Ovary (tissue), 9 donors: ENCODE results near the gene CLPSL2. TPM values are rescaled to one million over a fixed set of nuclear protein-coding genes. Genes with fewer than 3 reads are reported as not detected.

Experiments
- DNase-seq, 5 donors: peaks; one replicate each; pipeline ENCODE4 v3.0.0-alpha.2; 2019 to 2020
- H3K27ac ChIP-seq, 2 donors: fragments of 200-600 bp; one replicate each; pipeline versions ENCODE4 v1.5.1 to v1.8.0; 2019 to 2022
- H3K27me3 ChIP-seq: fragments of 200-600 bp; one replicate; pipeline ENCODE4 v1.8.0; 2022
- H3K36me3 ChIP-seq: fragments of 200-600 bp; sonication (generic); one replicate; pipeline ENCODE4 v1.5.1; 2019
- H3K4me1 ChIP-seq: one replicate; pipeline ENCODE4 v1.8.1; 2013; ENCODE audit warnings: mild to moderate bottlenecking, moderate library complexity; ENCODE audit not compliant: insufficient read depth
- H3K4me3 ChIP-seq: fragments of 200-600 bp; sonication (generic); one replicate; pipeline ENCODE4 v1.5.1; 2017
- H3K9me3 ChIP-seq, 2 donors: fragments of 200-600 bp in 1 of 2; sonication (generic) in 1 of 2; one replicate each; pipeline versions ENCODE4 v1.5.1 to v1.8.1; 2013 to 2019; ENCODE audit warnings: mild to moderate bottlenecking in 1 of 2, moderate library complexity in 1 of 2
- EP300 ChIP-seq: sonication (generic); formaldehyde crosslinking; IDR thresholded peaks from one replicate; pipeline ENCODE4 v1.6.1; 2017; ENCODE audit warnings: antibody characterized with exemption
- POLR2A ChIP-seq: fragments of 450-650 bp; IDR thresholded peaks from one replicate; pipeline ENCODE4 v1.6.1; 2017; ENCODE audit warnings: antibody characterized with exemption, mild to moderate bottlenecking, moderate library complexity
- WGBS, 3 donors: extraction: QIAGEN DNeasy Blood & Tissue Kit in 1 of 3; methylation state at CpG; one replicate each; pipeline versions ENCODE4 v1.1.5 to v1.1.7; 2013 to 2017; 5-methylcytosine and 5-hydroxymethylcytosine counted together
- intact Hi-C, 4 donors: fragments of 100-400 bp; cut with DNase I; formaldehyde crosslinking; loops; one replicate each; pipeline versions ENCODE4 v1.11.0 to v1.15.1; 2022 to 2023
- polyA plus RNA-seq, 2 donors: library from polyadenylated mRNA; stranded (reverse); fragments of 200-250 nt in 1 of 2; fragments of 350-450 nt in 1 of 2; fragmentation: Illumina TruSeq in 1 of 2; extraction: RNeasy Lipid Tissue Mini Kit (QIAGEN cat#74804) in 1 of 2; gene quantifications; one replicate each; pipeline ENCODE4 v1.2.3, GENCODE V29; 2013 to 2014
- total RNA-seq, 7 donors: library from RNA; depleted of rRNA in 2 of 7; stranded (reverse); fragments of >200 nt in 2 of 7; fragmentation: NEBNext Ultra II Directional in 3 of 7; extraction: Animal tissue kit (Norgen Biotek cat#: 25700) in 3 of 7; gene quantifications; one replicate each; pipeline versions ENCODE4 v1.1.0 to v1.2.4, GENCODE V29; 2016 to 2023
- TF ChIP-seq, protein P1 (sequence below), 3 donors: fragments of 450-650 bp in 2 of 3; fragments of 200-600 bp in 1 of 3; IDR thresholded peaks; one replicate each; pipeline versions ENCODE4 v1.5.1 to v1.8.0; 2016 to 2022; ENCODE audit warnings: antibody characterized with exemption in 3 of 3, mild to moderate bottlenecking in 1 of 3
- donor health status: DM: no; HTN: no; CAD: no; lungs with moderate emphysema.
- donor health status: DM: no; HTN: no; CAD: no.
- donor health status: Bipolar disorder and iron deficiency.
- donor health status: DM: yes; HTN: yes; CAD: no.
- donor health status: DM: no; HTN: no; CAD: no.
- donor health status: DM: yes; HTN: yes; CAD: no.

CLPSL2 gene
- total and polyA plus RNA-seq, 9 donors, result not detected

DNA sequence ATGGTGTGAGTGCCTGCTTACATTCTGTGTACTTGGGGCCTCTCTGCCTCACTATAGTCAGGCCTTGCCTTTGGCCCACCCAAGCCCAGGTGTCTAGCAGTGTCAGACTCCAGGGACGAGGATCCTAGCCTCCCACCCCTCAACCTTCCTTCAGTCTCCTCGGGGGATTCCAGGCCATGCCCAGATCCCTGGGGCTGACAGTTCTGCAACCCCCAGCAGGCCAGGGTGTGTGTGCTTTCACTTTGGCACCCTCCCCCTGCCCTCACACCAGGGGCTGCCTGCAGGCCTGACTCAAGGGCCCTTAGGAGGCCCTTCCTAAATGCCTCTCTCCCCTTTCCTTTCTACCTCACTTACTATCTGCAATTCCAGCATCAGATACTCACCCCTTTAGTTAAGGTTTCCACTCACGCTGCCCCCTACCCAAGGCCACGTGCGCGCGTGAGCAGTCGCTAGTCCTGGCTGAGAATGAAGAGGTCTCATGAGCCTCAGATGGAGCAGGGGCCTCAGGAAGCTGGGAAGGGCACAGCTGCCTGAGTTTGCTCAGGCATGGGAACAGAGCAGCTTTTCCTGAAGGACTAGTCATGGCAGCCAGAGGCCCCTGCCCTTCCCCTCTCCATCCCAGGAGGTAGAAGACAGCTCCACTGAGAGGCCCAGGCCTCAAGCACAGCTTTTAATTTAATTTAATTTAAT, 21.6 kb downstream of the CLPSL2 start:
- H3K27ac ChIP-seq, result no peak overlapping the region
- whole genome bisulfite sequencing, 3 donors, result 78 to 82% (median 78%) methylated on average over 8 of the region's 8 CpGs
- TF ChIP-seq, protein P1, sequence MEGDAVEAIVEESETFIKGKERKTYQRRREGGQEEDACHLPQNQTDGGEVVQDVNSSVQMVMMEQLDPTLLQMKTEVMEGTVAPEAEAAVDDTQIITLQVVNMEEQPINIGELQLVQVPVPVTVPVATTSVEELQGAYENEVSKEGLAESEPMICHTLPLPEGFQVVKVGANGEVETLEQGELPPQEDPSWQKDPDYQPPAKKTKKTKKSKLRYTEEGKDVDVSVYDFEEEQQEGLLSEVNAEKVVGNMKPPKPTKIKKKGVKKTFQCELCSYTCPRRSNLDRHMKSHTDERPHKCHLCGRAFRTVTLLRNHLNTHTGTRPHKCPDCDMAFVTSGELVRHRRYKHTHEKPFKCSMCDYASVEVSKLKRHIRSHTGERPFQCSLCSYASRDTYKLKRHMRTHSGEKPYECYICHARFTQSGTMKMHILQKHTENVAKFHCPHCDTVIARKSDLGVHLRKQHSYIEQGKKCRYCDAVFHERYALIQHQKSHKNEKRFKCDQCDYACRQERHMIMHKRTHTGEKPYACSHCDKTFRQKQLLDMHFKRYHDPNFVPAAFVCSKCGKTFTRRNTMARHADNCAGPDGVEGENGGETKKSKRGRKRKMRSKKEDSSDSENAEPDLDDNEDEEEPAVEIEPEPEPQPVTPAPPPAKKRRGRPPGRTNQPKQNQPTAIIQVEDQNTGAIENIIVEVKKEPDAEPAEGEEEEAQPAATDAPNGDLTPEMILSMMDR (IDR thresholded peaks at IDR 0.05), result no peak
- no peak for TF ChIP-seq POLR2A
- TF ChIP-seq EP300, result no peak
- DNase-seq, result no peak
- no peaks in the 10 kb centered on the region for H3K36me3 ChIP-seq
- H3K4me3 ChIP-seq, result no peak overlapping the region
- no peaks in the 10 kb centered on the region for H3K9me3 ChIP-seq
- H3K27me3 ChIP-seq, result no peaks in the 10 kb centered on the region
- intact Hi-C loops, result loop anchor here in 2 of 4 donors (1.0 kb wide), 1 partner anchor 11 kb away; no protein-coding TSS in a partner anchor
- no peaks in the 10 kb centered on the region for H3K4me1 ChIP-seq

DNA sequence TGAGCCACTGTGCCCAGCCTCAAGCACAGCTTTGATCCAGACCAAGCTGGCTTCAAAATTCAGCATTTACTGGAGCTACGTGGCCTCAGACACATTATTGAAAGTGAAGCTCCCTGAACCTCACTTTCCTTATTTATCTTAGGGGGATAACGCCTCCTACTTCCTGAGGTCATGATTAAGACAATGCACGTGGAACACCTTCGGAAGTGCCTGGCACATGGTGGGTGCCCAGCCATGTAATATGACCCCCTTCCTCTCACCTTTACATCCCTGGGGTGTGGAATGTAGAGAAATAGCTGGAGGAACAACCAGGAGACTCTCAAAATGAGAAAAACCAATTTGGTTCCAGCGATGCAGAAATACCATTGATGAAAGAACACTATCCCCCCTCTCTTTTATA, 22.3 kb downstream of the CLPSL2 start:
- H3K4me3 ChIP-seq, result no peak overlapping the region
- no peaks in the 10 kb centered on the region for H3K36me3 ChIP-seq
- no peak overlapping the region for H3K27ac ChIP-seq
- TF ChIP-seq POLR2A (no peak), EP300 (no peak)
- TF ChIP-seq, protein P1 (IDR thresholded peaks at IDR 0.05), result no peak
- no peaks in the 10 kb centered on the region for H3K4me1 ChIP-seq
- WGBS, 3 donors, result 68 to 73% (median 71%) methylated on average over 5 of the region's 5 CpGs
- intact Hi-C loops, result loop anchor here in 2 of 4 donors (1.0 kb wide), 1 partner anchor 11 kb away; no protein-coding TSS in a partner anchor
- no peak for DNase-seq
- H3K9me3 ChIP-seq, result no peaks in the 10 kb centered on the region
- no peaks in the 10 kb centered on the region for H3K27me3 ChIP-seq

DNA sequence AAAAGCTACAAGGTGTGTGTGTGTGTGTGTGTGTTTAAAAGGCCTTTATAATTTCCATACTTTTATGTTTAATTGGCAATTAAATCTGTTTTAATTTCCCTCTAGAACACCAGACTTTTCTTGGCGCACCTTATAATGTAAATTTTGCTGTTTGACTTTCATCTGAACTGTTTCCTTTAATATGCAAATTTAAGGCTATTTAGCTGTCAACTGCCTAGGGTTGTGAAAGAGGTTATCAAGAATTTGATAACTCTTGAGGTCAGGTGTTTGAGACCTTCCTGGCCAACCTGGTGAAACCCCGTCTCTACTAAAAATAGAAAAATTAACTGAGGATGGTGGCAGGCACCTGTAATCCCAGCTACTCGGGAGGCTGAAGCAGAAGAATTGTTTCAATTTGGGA, 24.8 kb downstream of the CLPSL2 start:
- DNase-seq, result no peak
- Histone ChIP-seq H3K9me3 (no peaks in the 10 kb centered on the region), H3K36me3 (no peaks in the 10 kb centered on the region), H3K4me3 (no peak overlapping the region), H3K4me1 (peaks cover 2% of the 10 kb centered on the region), H3K27ac (no peak overlapping the region), H3K27me3 (no peaks in the 10 kb centered on the region)
- intact Hi-C loops, result no loop called here
- WGBS, 3 donors, result 59 to 67% (median 66%) methylated on average over 3 of the region's 3 CpGs
- TF ChIP-seq, protein P1 (IDR thresholded peaks at IDR 0.05), result no peak
- TF ChIP-seq POLR2A (no peak), EP300 (no peak)

DNA sequence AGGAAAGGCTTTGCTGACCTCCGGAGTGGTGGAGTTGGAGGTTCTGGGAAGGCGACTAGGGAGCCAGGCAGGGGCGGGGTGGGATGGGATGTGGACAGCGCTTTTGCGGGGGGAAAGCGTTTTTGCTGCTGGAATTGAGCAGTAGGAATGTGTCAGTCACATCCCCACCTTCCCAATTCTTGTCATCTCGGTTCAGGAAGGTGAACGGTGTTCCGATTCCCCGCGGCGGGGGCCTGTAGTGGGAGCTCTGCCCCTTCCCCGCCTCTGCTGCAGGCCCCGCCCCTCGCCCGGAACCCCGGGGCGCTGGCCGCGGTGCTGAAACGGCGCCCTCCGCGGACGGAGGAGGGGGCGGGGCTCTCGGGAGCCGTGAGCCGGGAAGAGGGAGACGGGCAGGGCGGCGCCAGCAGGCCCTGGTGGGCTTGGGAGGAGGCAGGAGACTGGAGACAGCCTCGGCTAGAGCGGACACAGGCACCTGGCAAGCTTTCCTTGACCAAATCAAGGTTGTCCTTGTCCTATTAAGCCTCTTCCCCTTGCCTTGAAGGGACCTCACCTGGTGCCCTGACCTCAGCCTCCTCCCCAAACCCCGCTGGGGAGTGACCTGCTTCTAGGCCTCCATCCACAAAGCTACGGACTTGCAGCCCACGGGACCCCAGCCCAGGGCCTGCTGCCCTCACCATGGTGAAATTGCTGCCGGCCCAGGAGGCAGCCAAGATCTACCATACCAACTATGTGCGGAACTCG, 28.8 kb downstream of the CLPSL2 start, which contains the start of gene LHFPL5:
LHFPL5 (plus strand) TSS at position 357 of the 741 bp plus-strand sequence; CDS start at position 676, 319 bp downstream.
- TF ChIP-seq, protein P1 (IDR thresholded peaks at IDR 0.05), result no peak
- TF ChIP-seq POLR2A (no peak), EP300 (no peak)
- peak in 4 of 5 donors; percentile 15 to 71 (median 56) for DNase-seq
- H3K4me1 ChIP-seq, result peaks cover 2% of the 10 kb centered on the region
- H3K27me3 ChIP-seq, result no peaks in the 10 kb centered on the region
- WGBS, 3 donors, result 9 to 13% (median 12%) methylated on average over 32 to 40 of the region's 40 CpGs
- intact Hi-C loops, result no loop called here
- H3K27ac ChIP-seq, result no peak within 1 kb of the TSS
- no peaks in the 10 kb centered on the region for H3K36me3 ChIP-seq
- no peak within 1 kb of the TSS for H3K4me3 ChIP-seq
- H3K9me3 ChIP-seq, result no peaks in the 10 kb centered on the region
